CD14-positive monocyte (primary cell): Measurements from ENCODE around the gene HDAC4. TPM values are rescaled to one million over a fixed set of nuclear protein-coding genes. Genes with fewer than 3 reads are reported as not detected.

ENCODE experiments used
- DNase-seq, 3 donors: peaks; one replicate each; pipeline ENCODE4 v3.0.0-alpha.2; 2011 to 2022
- H2AFZ ChIP-seq: 2 replicates; pipeline ENCODE4 v1.6.0; 2012; ENCODE audit warnings: mild to moderate bottlenecking, low read depth, low read length, inconsistent platforms; ENCODE audit not compliant: insufficient read depth, poor library complexity, severe bottlenecking
- H3K27ac ChIP-seq, 2 donors: 1 replicate in 1 of 2; 2 replicates in 1 of 2; pipeline ENCODE4 v1.5.1; 2012 to 2013; ENCODE audit warnings: low read length in 2 of 2, control low read depth in 1 of 2, inconsistent platforms in 1 of 2, low read depth in 1 of 2, mild to moderate bottlenecking in 1 of 2
- H3K27me3 ChIP-seq, 2 donors: one replicate each; pipeline versions ENCODE4 v1.6.0 to v1.6.1; 2011 to 2013; ENCODE audit warnings: low read length in 2 of 2; ENCODE audit not compliant: control insufficient read depth in 2 of 2, insufficient read depth in 2 of 2
- H3K36me3 ChIP-seq, 2 donors: replicated peaks in 1 of 2; 1 replicate in 1 of 2; 2 replicates in 1 of 2; pipeline versions ENCODE4 v1.5.1 to v1.6.1; 2012 to 2013; ENCODE audit warnings: low read length in 2 of 2, control low read depth in 1 of 2, inconsistent platforms in 1 of 2, mild to moderate bottlenecking in 1 of 2; ENCODE audit not compliant: insufficient read depth in 2 of 2, control insufficient read depth in 1 of 2
- H3K4me1 ChIP-seq, 2 donors: 1 replicate in 1 of 2; 2 replicates in 1 of 2; pipeline versions ENCODE4 v1.5.1 to v1.6.1; 2012 to 2013; ENCODE audit warnings: low read length in 2 of 2, control low read depth in 1 of 2, inconsistent platforms in 1 of 2, mild to moderate bottlenecking in 1 of 2, moderate library complexity in 1 of 2; ENCODE audit not compliant: insufficient read depth in 2 of 2, control insufficient read depth in 1 of 2
- H3K4me2 ChIP-seq: replicated peaks from 2 replicates; pipeline ENCODE3; 2012; ENCODE audit warnings: low read length, moderate library complexity, mild to moderate bottlenecking; ENCODE audit not compliant: poor library complexity, severe bottlenecking; ENCODE audit errors: extremely low read depth
- H3K4me3 ChIP-seq, 3 experiments: fragments of 200-600 bp in 1 of 3; sonication (generic) in 1 of 3; replicated peaks in 1 of 3; 1 replicate in 2 of 3; 2 replicates in 1 of 3; pipeline ENCODE4 v1.5.1; 2011 to 2013; ENCODE audit warnings: low read length in 3 of 3, mild to moderate bottlenecking in 3 of 3, control low read depth in 2 of 3, low read depth in 2 of 3, inconsistent platforms in 1 of 3, moderate library complexity in 1 of 3
- H3K79me2 ChIP-seq: 2 replicates; pipeline ENCODE4 v1.6.0; 2012; ENCODE audit warnings: mild to moderate bottlenecking, control low read depth, inconsistent platforms, low read length, moderate library complexity; ENCODE audit not compliant: insufficient read depth
- H3K9ac ChIP-seq: 2 replicates; pipeline ENCODE4 v1.6.0; 2017; ENCODE audit warnings: low read length, mild to moderate bottlenecking; ENCODE audit not compliant: insufficient read depth, poor library complexity, severe bottlenecking
- H3K9me3 ChIP-seq, 2 donors: replicated peaks in 1 of 2; 1 replicate in 1 of 2; 2 replicates in 1 of 2; pipeline versions ENCODE4 v1.5.1 to v1.6.1; 2012 to 2013; ENCODE audit warnings: low read length in 2 of 2, control low read depth in 1 of 2; ENCODE audit not compliant: control insufficient read depth in 1 of 2, insufficient read depth in 1 of 2
- H4K20me1 ChIP-seq: 2 replicates; pipeline ENCODE4 v1.6.0; 2012; ENCODE audit warnings: mild to moderate bottlenecking, low read length, control low read depth, moderate library complexity; ENCODE audit not compliant: insufficient read depth
- H3K27ac Mint-ChIP-seq, 7 donors: one replicate each; pipeline ENCODE4 v1.8.0; 2020; ENCODE audit warnings: mild to moderate bottlenecking in 7 of 7, mixed read lengths in 7 of 7, moderate library complexity in 6 of 7, inconsistent platforms in 2 of 7
- H3K27me3 Mint-ChIP-seq, 3 donors: one replicate each; pipeline ENCODE4 v1.8.0; 2021 to 2022; ENCODE audit warnings: low read depth in 3 of 3, mild to moderate bottlenecking in 3 of 3, mixed read lengths in 3 of 3, moderate library complexity in 3 of 3, inconsistent platforms in 1 of 3
- H3K36me3 Mint-ChIP-seq, 2 donors: one replicate each; pipeline ENCODE4 v1.8.0; 2020; ENCODE audit warnings: mixed read lengths in 2 of 2, inconsistent platforms in 1 of 2, mild to moderate bottlenecking in 1 of 2
- H3K4me1 Mint-ChIP-seq: one replicate; pipeline ENCODE4 v1.8.0; 2020; ENCODE audit warnings: mild to moderate bottlenecking, mixed read lengths
- H3K4me3 Mint-ChIP-seq, 2 donors: one replicate each; pipeline ENCODE4 v1.8.0; 2020; ENCODE audit warnings: mild to moderate bottlenecking in 2 of 2, mixed read lengths in 2 of 2, moderate library complexity in 1 of 2
- H3K9me3 Mint-ChIP-seq, 7 donors: one replicate each; pipeline ENCODE4 v1.8.0; 2020 to 2022; ENCODE audit warnings: mixed read lengths in 7 of 7, mild to moderate bottlenecking in 6 of 7, moderate library complexity in 6 of 7, inconsistent platforms in 2 of 7
- WGBS: methylation state at CpG from one replicate; pipeline ENCODE4 v1.1.5; 2013; ENCODE audit warnings: missing lambda C conversion rate; ENCODE audit not compliant: insufficient coverage; 5-methylcytosine and 5-hydroxymethylcytosine counted together
- intact Hi-C, 2 donors: fragments of 100-400 bp; cut with micrococcal nuclease; formaldehyde crosslinking; loops; one replicate each; pipeline versions ENCODE4 v1.15.0 to v1.15.1; 2023
- polyA plus RNA-seq, 3 donors: library from polyadenylated mRNA; depleted of rRNA in 1 of 3; unstranded in 2 of 3; stranded (reverse) in 1 of 3; fragments of 300-500 nt in 2 of 3; fragments of >200 nt in 1 of 3; fragmentation: Illumina TruSeq in 2 of 3; gene quantifications; 1 replicate in 2 of 3; 2 replicates in 1 of 3; pipeline ENCODE4 v1.2.3, GENCODE V29; 2012 to 2021
- TF ChIP-seq, protein P1 (sequence below): fragments of 200-600 bp; IDR thresholded peaks from one replicate; pipeline ENCODE4 v1.8.0; 2022; ENCODE audit warnings: antibody characterized with exemption, mild to moderate bottlenecking

The HDAC4 gene
- polyA plus RNA-seq, 3 donors = 3.3 to 23.0 (median 4.5) TPM

DNA sequence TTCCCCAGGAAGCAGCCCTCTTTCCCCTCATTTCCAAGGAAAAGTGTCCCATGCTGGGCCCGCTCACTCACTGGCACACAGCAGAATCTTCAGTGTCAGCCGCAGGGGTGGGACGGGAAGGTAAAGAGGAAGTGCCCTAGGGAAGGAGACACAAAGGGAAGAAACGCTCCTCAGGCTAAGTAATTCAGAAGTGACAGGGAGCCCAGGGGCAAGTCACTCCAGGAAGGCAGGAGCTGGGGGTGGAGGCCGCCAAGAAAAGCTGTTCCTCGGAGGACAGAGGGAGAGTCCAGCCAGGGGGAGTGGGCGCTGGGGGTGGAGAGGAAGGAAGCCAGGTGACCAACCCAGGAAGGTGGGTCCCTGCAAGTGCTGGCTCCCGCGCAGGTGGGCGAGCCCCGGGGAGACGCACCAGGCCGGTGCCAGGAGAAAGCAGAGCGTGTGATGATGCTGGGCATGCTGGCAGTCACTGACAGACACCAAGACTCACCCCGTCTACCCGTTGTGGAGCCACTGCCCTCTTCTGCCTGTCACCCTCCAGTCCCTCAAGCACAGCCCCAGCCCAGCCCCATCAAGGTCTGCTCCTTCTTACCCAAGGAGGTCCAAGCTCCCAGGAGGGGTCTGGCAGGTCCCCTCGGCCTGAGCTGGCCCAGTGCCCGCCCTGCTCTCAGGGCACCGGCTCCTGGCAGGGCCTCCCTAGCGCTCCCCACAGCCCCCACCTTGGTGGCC lies 21.7 kb downstream of the HDAC4 start:
- peaks cover 0 to 3% (median 0%) of the 10 kb centered on the region in 7 donors for H3K9me3 Mint-ChIP-seq
- Histone ChIP-seq H3K27me3 (no peaks in the 10 kb centered on the region), H4K20me1 (peaks cover 14% of the 10 kb centered on the region), H3K36me3 (peaks cover 14 to 33% of the 10 kb centered on the region in 2 donors), H3K4me2 (no peak overlapping the region), H3K9me3 (no peaks in the 10 kb centered on the region), H3K4me1 (peaks cover 31 to 34% of the 10 kb centered on the region in 2 donors), H3K4me3 (no peak overlapping the region), H3K27ac (peak overlapping the region in 1 of 2 donors; percentile 24), H3K79me2 (peaks cover 84% of the 10 kb centered on the region), H3K9ac (peak overlapping the region; percentile 27), H2AFZ (no peak overlapping the region)
- TF ChIP-seq, protein P1, sequence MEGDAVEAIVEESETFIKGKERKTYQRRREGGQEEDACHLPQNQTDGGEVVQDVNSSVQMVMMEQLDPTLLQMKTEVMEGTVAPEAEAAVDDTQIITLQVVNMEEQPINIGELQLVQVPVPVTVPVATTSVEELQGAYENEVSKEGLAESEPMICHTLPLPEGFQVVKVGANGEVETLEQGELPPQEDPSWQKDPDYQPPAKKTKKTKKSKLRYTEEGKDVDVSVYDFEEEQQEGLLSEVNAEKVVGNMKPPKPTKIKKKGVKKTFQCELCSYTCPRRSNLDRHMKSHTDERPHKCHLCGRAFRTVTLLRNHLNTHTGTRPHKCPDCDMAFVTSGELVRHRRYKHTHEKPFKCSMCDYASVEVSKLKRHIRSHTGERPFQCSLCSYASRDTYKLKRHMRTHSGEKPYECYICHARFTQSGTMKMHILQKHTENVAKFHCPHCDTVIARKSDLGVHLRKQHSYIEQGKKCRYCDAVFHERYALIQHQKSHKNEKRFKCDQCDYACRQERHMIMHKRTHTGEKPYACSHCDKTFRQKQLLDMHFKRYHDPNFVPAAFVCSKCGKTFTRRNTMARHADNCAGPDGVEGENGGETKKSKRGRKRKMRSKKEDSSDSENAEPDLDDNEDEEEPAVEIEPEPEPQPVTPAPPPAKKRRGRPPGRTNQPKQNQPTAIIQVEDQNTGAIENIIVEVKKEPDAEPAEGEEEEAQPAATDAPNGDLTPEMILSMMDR = no peak
- intact Hi-C loops = no loop called here
- no peak overlapping the region for H3K4me3 Mint-ChIP-seq
- no peaks in the 10 kb centered on the region for H3K27me3 Mint-ChIP-seq
- peak overlapping the region; percentile 6 to 83 (median 59) for H3K27ac Mint-ChIP-seq
- WGBS = 79% methylated on average over 17 of the region's 20 CpGs
- peak; percentile 55 to 64 (median 59) for DNase-seq
- H3K4me1 Mint-ChIP-seq = peaks cover 42% of the 10 kb centered on the region
- peaks cover 35 to 57% of the 10 kb centered on the region in 2 donors for H3K36me3 Mint-ChIP-seq

DNA sequence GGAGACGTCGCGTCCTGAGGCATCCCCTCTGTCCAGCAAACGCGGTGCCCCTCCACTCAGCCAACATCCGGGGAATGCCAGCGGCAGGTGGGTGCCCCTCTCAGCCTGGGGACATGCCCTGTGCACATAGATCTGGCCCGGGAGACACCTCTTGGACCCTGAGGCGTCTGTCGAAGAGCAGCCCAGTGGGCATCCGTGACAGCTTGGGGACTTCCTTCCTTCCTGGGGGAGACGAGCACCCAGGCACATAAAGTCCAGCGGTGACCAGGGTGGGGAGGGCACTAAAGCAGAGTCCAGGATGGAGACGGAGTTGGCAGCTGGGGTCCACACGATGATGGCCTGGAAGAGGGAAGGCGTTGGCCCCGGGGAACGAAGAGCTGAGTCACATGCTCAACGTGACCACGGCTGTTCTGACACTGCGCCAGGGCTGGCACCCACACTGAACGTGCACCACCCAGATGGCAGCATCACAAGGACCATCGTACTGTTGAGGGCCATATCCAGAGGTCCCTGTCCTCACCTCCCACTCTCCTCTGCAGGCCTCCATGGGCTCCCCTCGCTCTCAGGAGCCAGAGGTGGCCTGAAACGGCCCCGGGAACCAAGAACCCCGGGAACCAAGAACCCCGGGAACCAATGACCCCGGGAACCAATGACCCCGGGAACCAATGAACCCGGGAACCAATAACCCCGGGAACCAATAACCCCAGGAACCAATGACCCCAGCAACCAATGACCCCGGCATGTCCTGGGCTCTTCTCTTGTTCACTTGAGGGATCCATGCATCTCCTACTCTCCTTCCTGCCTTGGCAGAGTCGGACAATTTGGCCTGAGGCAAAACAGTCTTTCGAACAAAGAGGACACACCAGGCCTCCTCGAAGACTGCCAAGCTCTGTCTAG lies 22.6 kb downstream of the HDAC4 start:
- Mint-ChIP-seq H3K4me1 (peaks cover 41% of the 10 kb centered on the region), H3K27ac (peak overlapping the region; percentile 46 to 81 (median 59)), H3K27me3 (no peaks in the 10 kb centered on the region), H3K36me3 (peaks cover 29 to 49% of the 10 kb centered on the region in 2 donors), H3K4me3 (no peak overlapping the region), H3K9me3 (peaks cover 0 to 3% (median 0%) of the 10 kb centered on the region in 7 donors)
- H3K4me1 ChIP-seq = peaks cover 31 to 34% of the 10 kb centered on the region in 2 donors
- no peak overlapping the region for H3K9ac ChIP-seq
- intact Hi-C loops = no loop called here
- H2AFZ ChIP-seq = no peak overlapping the region
- peak overlapping the region in 1 of 2 donors; percentile 24 for H3K27ac ChIP-seq
- peaks cover 84% of the 10 kb centered on the region for H3K79me2 ChIP-seq
- H3K4me3 ChIP-seq = no peak overlapping the region
- H3K27me3 ChIP-seq = no peaks in the 10 kb centered on the region
- H3K9me3 ChIP-seq = no peaks in the 10 kb centered on the region
- no peak for DNase-seq
- TF ChIP-seq, protein P1 = no peak
- peaks cover 14 to 41% of the 10 kb centered on the region in 2 donors for H3K36me3 ChIP-seq
- H4K20me1 ChIP-seq = peaks cover 14% of the 10 kb centered on the region
- 79% methylated on average over 26 of the region's 36 CpGs for WGBS
- H3K4me2 ChIP-seq = no peak overlapping the region
